SK-N-MC (cell line): Measurements from ENCODE around the gene INPP5D.

Experiments
- EZH2 ChIP-seq: fragments of 200-600 bp; sonication (generic); IDR thresholded peaks from one replicate; pipeline ENCODE4 v1.6.1; 2017; ENCODE audit warnings: antibody characterized with exemption
- POLR2AphosphoS5 ChIP-seq: IDR thresholded peaks from 2 replicates; pipeline ENCODE4 v1.6.1; 2012; ENCODE audit warnings: mild to moderate bottlenecking, low read depth, low read length, borderline replicate concordance

DNA sequence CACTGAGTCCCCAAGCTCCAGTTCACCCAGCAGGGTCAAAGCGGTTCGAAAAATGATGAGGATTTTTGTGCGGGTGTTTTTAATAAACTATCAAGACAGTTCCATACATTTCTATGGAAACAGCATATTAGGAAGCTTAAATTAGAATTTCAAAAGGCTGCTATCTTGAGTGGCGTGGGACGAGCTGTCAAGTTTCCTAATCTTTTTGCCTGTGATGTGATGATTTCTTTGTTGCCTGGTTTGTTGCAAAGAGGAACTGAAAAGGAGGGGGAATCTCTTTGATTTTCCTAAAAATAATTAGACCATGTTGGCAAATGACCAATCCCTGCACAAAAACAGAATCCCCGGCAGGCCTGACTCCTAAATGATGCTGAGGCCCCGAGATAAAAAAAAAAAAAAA is 125.2 kb downstream of the INPP5D start:
- no peak for TF ChIP-seq EZH2
- no peak for TF ChIP-seq POLR2AphosphoS5
